Fibroblast of lung (primary cell): ENCODE results near the gene WDR37. TPM values are rescaled to one million over a fixed set of nuclear protein-coding genes. Genes with fewer than 3 reads are reported as not detected.

Source experiments
- DNase-seq, 2 donors: peaks; one replicate each; pipeline versions ENCODE4 v3.0.0 to v3.0.0-alpha.2; 2010; ENCODE audit warnings: low read depth in 2 of 2
- H2AFZ ChIP-seq: 2 replicates; pipeline ENCODE4 v1.5.1; 2012; ENCODE audit warnings: low read length, control low read depth, inconsistent platforms
- H3K27ac ChIP-seq: 2 replicates; pipeline ENCODE4 v1.5.1; 2011; ENCODE audit warnings: low read length, control low read depth; ENCODE audit not compliant: insufficient read depth
- H3K27me3 ChIP-seq: 2 replicates; pipeline ENCODE4 v1.5.1; 2011; ENCODE audit warnings: mild to moderate bottlenecking, low read length; ENCODE audit not compliant: control insufficient read depth, insufficient read depth
- H3K36me3 ChIP-seq: 2 replicates; pipeline ENCODE4 v1.5.1; 2011; ENCODE audit warnings: low read length; ENCODE audit not compliant: control insufficient read depth, insufficient read depth
- H3K4me1 ChIP-seq: 2 replicates; pipeline ENCODE4 v1.5.1; 2011; ENCODE audit warnings: low read length; ENCODE audit not compliant: control insufficient read depth, insufficient read depth; ENCODE audit errors: extremely low read depth
- H3K4me2 ChIP-seq: 2 replicates; pipeline ENCODE4 v1.5.1; 2011; ENCODE audit warnings: low read length, control low read depth; ENCODE audit not compliant: insufficient read depth; ENCODE audit errors: extremely low read depth
- H3K4me3 ChIP-seq, 4 experiments: fragments of 200-600 bp in 1 of 4; sonication (generic) in 1 of 4; replicated peaks in 1 of 4; 2 replicates each; pipeline ENCODE4 v1.5.1; 2011 to 2016; ENCODE audit warnings: low read length in 4 of 4, low read depth in 3 of 4, mild to moderate bottlenecking in 3 of 4, control low read depth in 2 of 4, inconsistent platforms in 1 of 4, mixed read lengths in 1 of 4; ENCODE audit not compliant: insufficient read depth in 1 of 4; ENCODE audit errors: control extremely low read depth in 1 of 4
- H3K79me2 ChIP-seq: 2 replicates; pipeline ENCODE4 v1.5.1; 2012; ENCODE audit warnings: mild to moderate bottlenecking, low read length, inconsistent platforms; ENCODE audit not compliant: control insufficient read depth, insufficient read depth
- H3K9ac ChIP-seq: 2 replicates; pipeline ENCODE4 v1.5.1; 2011; ENCODE audit warnings: mild to moderate bottlenecking, low read length, control low read depth; ENCODE audit not compliant: insufficient read depth
- H3K9me3 ChIP-seq: 2 replicates; pipeline ENCODE4 v1.5.1; 2012; ENCODE audit warnings: low read depth, low read length; ENCODE audit not compliant: control insufficient read depth, insufficient read depth
- H4K20me1 ChIP-seq: 2 replicates; pipeline ENCODE4 v1.5.1; 2011; ENCODE audit warnings: low read length; ENCODE audit not compliant: control insufficient read depth, insufficient read depth; ENCODE audit errors: extremely low read depth
- EZH2 ChIP-seq: IDR thresholded peaks from 2 replicates; pipeline ENCODE4 v1.5.1; 2012; ENCODE audit warnings: low read length, control low read depth, mild to moderate bottlenecking; ENCODE audit errors: missing control alignments
- polyA plus RNA-seq, 2 donors: library from polyadenylated mRNA; depleted of rRNA in 1 of 2; stranded (reverse) in 1 of 2; unstranded in 1 of 2; fragments of >200 nt; gene quantifications; 2 replicates each; pipeline ENCODE4 v1.2.1, GENCODE V29; 2011 to 2012; ENCODE audit warnings: missing spikeins in 1 of 2
- total RNA-seq: library from RNA; depleted of rRNA; stranded (reverse); fragments of >200 nt; gene quantifications from 2 replicates; pipeline ENCODE4 v1.2.1, GENCODE V29; 2014
- TF ChIP-seq, protein P1 (sequence below), 2 donors: IDR thresholded peaks in 1 of 2; conservative IDR thresholded peaks in 1 of 2; 1 replicate in 1 of 2; 2 replicates in 1 of 2; pipeline ENCODE4 v1.5.1; 2011 to 2012; ENCODE audit warnings: low read length in 2 of 2, control low read depth in 1 of 2, inconsistent platforms in 1 of 2, low read depth in 1 of 2, mild to moderate bottlenecking in 1 of 2

WDR37 gene
- total and polyA plus RNA-seq, 2 donors (not counting 1 experiment from before 2014, with no cell fraction given) = 13.0 to 15.8 TPM

DNA sequence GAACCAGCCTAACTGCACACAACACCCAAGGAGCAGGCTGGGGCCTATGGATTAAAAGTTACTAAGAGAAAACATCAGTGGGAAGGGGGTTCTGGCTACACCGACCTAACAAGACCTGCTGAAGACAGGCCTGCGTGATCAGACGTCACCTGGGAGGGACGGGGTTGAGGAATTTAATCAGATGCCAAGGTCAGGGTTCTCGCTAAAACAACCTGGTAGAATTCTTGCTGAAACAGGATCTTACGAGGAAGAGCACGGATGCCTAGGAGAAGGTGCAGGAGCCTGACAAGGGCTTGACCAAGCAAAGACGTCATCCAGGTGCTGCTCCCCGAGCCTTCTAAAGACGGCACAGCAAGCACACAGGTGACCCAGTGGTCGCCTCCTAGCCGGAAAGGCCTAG is 32.1 kb upstream of the WDR37 start:
- no peaks in the 10 kb centered on the region for H3K9me3 ChIP-seq

DNA sequence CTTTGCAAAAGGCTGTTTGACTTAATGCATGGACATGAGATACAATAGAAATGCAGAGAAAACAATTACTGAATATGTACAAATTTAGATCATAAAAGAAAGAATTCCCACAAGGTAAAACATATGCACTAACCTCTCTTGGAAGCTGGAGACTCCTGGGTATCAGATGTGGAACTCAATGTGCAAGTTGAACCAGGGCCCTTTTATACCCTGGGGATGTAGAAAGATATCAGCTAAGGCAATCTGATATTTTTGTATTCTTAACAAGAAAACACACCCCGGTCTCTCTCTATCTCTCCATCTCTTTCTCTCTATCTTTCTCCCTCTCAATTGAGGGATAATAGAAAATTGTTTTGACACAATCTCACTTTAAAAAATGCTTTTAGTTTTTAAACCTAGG is 30.5 kb upstream of the WDR37 start, which contains the start of gene IDI2:
Gene IDI2 (minus strand): TSS at position 177 of the 400 bp plus-strand sequence. CDS start 1,136 bp downstream, outside the sequence.
- no peak for DNase-seq
- Histone ChIP-seq H3K4me3 (no peak within 1 kb of the TSS), H3K27ac (no peak within 1 kb of the TSS), H3K4me1 (no peaks in the 10 kb centered on the region), H2AFZ (no peak within 1 kb of the TSS), H3K79me2 (no peaks in the 10 kb centered on the region), H3K27me3 (no peaks in the 10 kb centered on the region), H3K9ac (no peak within 1 kb of the TSS), H3K36me3 (peaks cover 1% of the 10 kb centered on the region), H3K4me2 (no peak within 1 kb of the TSS), H4K20me1 (no peaks in the 10 kb centered on the region), H3K9me3 (no peaks in the 10 kb centered on the region)
- TF ChIP-seq, protein P1, sequence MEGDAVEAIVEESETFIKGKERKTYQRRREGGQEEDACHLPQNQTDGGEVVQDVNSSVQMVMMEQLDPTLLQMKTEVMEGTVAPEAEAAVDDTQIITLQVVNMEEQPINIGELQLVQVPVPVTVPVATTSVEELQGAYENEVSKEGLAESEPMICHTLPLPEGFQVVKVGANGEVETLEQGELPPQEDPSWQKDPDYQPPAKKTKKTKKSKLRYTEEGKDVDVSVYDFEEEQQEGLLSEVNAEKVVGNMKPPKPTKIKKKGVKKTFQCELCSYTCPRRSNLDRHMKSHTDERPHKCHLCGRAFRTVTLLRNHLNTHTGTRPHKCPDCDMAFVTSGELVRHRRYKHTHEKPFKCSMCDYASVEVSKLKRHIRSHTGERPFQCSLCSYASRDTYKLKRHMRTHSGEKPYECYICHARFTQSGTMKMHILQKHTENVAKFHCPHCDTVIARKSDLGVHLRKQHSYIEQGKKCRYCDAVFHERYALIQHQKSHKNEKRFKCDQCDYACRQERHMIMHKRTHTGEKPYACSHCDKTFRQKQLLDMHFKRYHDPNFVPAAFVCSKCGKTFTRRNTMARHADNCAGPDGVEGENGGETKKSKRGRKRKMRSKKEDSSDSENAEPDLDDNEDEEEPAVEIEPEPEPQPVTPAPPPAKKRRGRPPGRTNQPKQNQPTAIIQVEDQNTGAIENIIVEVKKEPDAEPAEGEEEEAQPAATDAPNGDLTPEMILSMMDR (conservative IDR thresholded peaks at IDR 0.05 in 1 of 2, IDR thresholded peaks at IDR 0.05 in 1 of 2; ENCODE audit: low read depth in 1 of 2, low read length in 2 of 2) = no peak
- TF ChIP-seq EZH2 = no peak

More for the DNA sequence above, 32.1 kb upstream of the WDR37 start:
- TF ChIP-seq, protein P1 (conservative IDR thresholded peaks at IDR 0.05 in 1 of 2, IDR thresholded peaks at IDR 0.05 in 1 of 2; ENCODE audit: low read depth in 1 of 2, low read length in 2 of 2) = no peak
- no peak for TF ChIP-seq EZH2
- no peak overlapping the region for H2AFZ ChIP-seq
- H3K79me2 ChIP-seq = no peaks in the 10 kb centered on the region
- no peak for DNase-seq
- H3K36me3 ChIP-seq = peaks cover 5% of the 10 kb centered on the region
- no peak overlapping the region for H3K4me2 ChIP-seq
- H4K20me1 ChIP-seq = no peaks in the 10 kb centered on the region
- H3K4me1 ChIP-seq = no peaks in the 10 kb centered on the region
- no peak overlapping the region for H3K27ac ChIP-seq
- no peak overlapping the region for H3K4me3 ChIP-seq
- H3K9ac ChIP-seq = no peak overlapping the region
- no peaks in the 10 kb centered on the region for H3K27me3 ChIP-seq

DNA sequence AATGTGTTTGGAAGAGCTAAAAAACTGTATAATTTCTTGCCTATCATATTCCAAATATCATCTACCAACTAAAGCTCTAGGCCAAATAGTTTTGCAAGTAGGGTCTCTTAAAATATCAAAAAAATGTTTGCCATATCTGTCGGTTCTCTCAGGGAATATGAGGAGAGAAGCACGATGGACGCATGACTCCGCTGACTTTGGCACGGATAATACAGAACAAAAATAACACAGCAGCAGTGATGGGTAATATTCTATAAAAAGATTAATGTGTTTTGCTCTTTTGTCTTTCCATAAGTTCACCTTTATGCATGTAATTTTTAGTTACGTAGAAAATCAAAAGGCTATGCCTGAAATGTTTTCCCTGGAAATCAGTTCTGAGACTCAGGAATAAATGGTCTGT is 29.6 kb upstream of the WDR37 start:
- Histone ChIP-seq H3K9me3 (no peaks in the 10 kb centered on the region), H3K27me3 (no peaks in the 10 kb centered on the region), H3K27ac (no peak overlapping the region), H2AFZ (no peak overlapping the region), H3K4me3 (no peak overlapping the region), H4K20me1 (no peaks in the 10 kb centered on the region), H3K79me2 (no peaks in the 10 kb centered on the region), H3K4me1 (no peaks in the 10 kb centered on the region), H3K36me3 (peaks cover 1% of the 10 kb centered on the region), H3K9ac (no peak overlapping the region), H3K4me2 (no peak overlapping the region)
- DNase-seq = no peak
- TF ChIP-seq EZH2 = no peak
- TF ChIP-seq, protein P1 (conservative IDR thresholded peaks at IDR 0.05 in 1 of 2, IDR thresholded peaks at IDR 0.05 in 1 of 2; ENCODE audit: low read depth in 1 of 2, low read length in 2 of 2) = no peak
